HEK293 (cell line): ENCODE measurements around the gene LGI1.

Experiments
- CTCF ChIA-PET: fragments of 350-600 bp; formaldehyde crosslinking; extraction: SDS; loops from one replicate; lab custom pipeline; 2021; ENCODE audit warnings: antibody characterized with exemption; lab: Yijun Ruan, JAX
- POLR2A ChIA-PET: fragments of 300-600 bp; formaldehyde crosslinking; extraction: SDS; loops from one replicate; lab custom pipeline; 2020; ENCODE audit warnings: antibody characterized with exemption, inconsistent platforms; lab: Yijun Ruan, JAX
- H3K27ac ChIP-seq: fragments of 200-500 bp; sonication (Bioruptor generic); 2 replicates; pipeline ENCODE4 v1.5.1; 2014; ENCODE audit warnings: low read depth, low read length, control low read depth, inconsistent platforms; ENCODE audit errors: extremely low read depth
- H3K36me3 ChIP-seq, 2 experiments: fragments of 200-500 bp in 1 of 2; sonication (Bioruptor generic) in 1 of 2; 1 replicate in 1 of 2; 2 replicates in 1 of 2; pipeline ENCODE4 v1.5.1; 2014 to 2017; ENCODE audit warnings: inconsistent platforms in 2 of 2, low read length in 2 of 2; ENCODE audit not compliant: control insufficient read depth in 2 of 2, insufficient read depth in 1 of 2
- H3K4me1 ChIP-seq: fragments of 200-500 bp; sonication (Bioruptor generic); 2 replicates; pipeline ENCODE4 v1.5.1; 2014; ENCODE audit warnings: mild to moderate bottlenecking, low read length, inconsistent platforms; ENCODE audit not compliant: control insufficient read depth, insufficient read depth
- H3K4me3 ChIP-seq: 2 replicates; pipeline ENCODE4 v1.5.1; 2011; ENCODE audit warnings: low read depth, mild to moderate bottlenecking, control low read depth, low read length, moderate library complexity
- H3K9me3 ChIP-seq: fragments of 200-500 bp; sonication (Bioruptor generic); 2 replicates; pipeline ENCODE4 v1.5.1; 2014; ENCODE audit warnings: low read depth, low read length, inconsistent platforms; ENCODE audit not compliant: control insufficient read depth, insufficient read depth
- BCL11B ChIP-seq: fragments of 450-650 bp; formaldehyde crosslinking; IDR thresholded peaks from 2 replicates; pipeline ENCODE4 v1.5.1; 2016; ENCODE audit warnings: low read depth, missing biosample characterization, missing genetic modification characterization
- EGR2 ChIP-seq: fragments of 450-650 bp; formaldehyde crosslinking; IDR thresholded peaks from 2 replicates; pipeline ENCODE4 v1.5.1; 2016; ENCODE audit warnings: low read depth, missing biosample characterization, missing genetic modification characterization
- FEZF1 ChIP-seq: fragments of 450-650 bp; formaldehyde crosslinking; IDR thresholded peaks from 2 replicates; pipeline ENCODE4 v1.5.1; 2016; ENCODE audit warnings: missing biosample characterization, missing genetic modification characterization
- GLIS1 ChIP-seq: fragments of 450-650 bp; formaldehyde crosslinking; IDR thresholded peaks from 2 replicates; pipeline ENCODE4 v1.5.1; 2016; ENCODE audit warnings: missing biosample characterization, missing genetic modification characterization
- GLIS2 ChIP-seq: fragments of 450-650 bp; formaldehyde crosslinking; IDR thresholded peaks from 2 replicates; pipeline ENCODE4 v1.5.1; 2016; ENCODE audit warnings: missing biosample characterization, missing genetic modification characterization
- HOXC10 ChIP-seq: sonication (generic); formaldehyde crosslinking; IDR thresholded peaks from 2 replicates; pipeline ENCODE4 v1.8.1; 2023; ENCODE audit warnings: mild to moderate bottlenecking, missing genetic modification reagents
- MEIS1 ChIP-seq: sonication (generic); formaldehyde crosslinking; IDR thresholded peaks from 2 replicates; pipeline ENCODE4 v1.8.1; 2022; ENCODE audit warnings: missing genetic modification reagents, mild to moderate bottlenecking, borderline replicate concordance
- PRDM1 ChIP-seq: fragments of 450-650 bp; formaldehyde crosslinking; IDR thresholded peaks from 2 replicates; pipeline ENCODE4; 2016; ENCODE audit warnings: missing biosample characterization, missing genetic modification characterization
- ZBTB17 ChIP-seq: fragments of 450-650 bp; formaldehyde crosslinking; IDR thresholded peaks from 2 replicates; pipeline ENCODE4 v1.5.1; 2016; ENCODE audit warnings: missing biosample characterization, missing genetic modification characterization
- ZBTB48 ChIP-seq: fragments of 450-650 bp; formaldehyde crosslinking; IDR thresholded peaks from 2 replicates; pipeline ENCODE4 v1.5.1; 2016; ENCODE audit warnings: missing biosample characterization, missing genetic modification characterization
- ZFP37 ChIP-seq: fragments of 450-650 bp; formaldehyde crosslinking; IDR thresholded peaks from 2 replicates; pipeline ENCODE4 v1.5.1; 2016; ENCODE audit warnings: missing biosample characterization, missing genetic modification characterization
- ZNF121 ChIP-seq: fragments of 450-650 bp; formaldehyde crosslinking; IDR thresholded peaks from 2 replicates; pipeline ENCODE4 v1.5.1; 2016; ENCODE audit warnings: missing biosample characterization, missing genetic modification characterization
- ZNF174 ChIP-seq: fragments of 450-650 bp; formaldehyde crosslinking; IDR thresholded peaks from 2 replicates; pipeline ENCODE4 v1.5.0; 2017; ENCODE audit warnings: missing biosample characterization, mild to moderate bottlenecking, missing genetic modification characterization
- ZNF19 ChIP-seq: fragments of 450-650 bp; formaldehyde crosslinking; IDR thresholded peaks from 2 replicates; pipeline ENCODE4; 2016; ENCODE audit warnings: missing biosample characterization, missing genetic modification characterization, low read depth
- ZNF274 ChIP-seq, 2 experiments: fragments of 200-500 bp in 1 of 2; fragments of 450-650 bp in 1 of 2; sonication (Bioruptor generic) in 1 of 2; formaldehyde crosslinking in 1 of 2; IDR thresholded peaks; 2 replicates each; pipeline versions ENCODE4 v1.5.1 to v1.6.1; 2014 to 2016; ENCODE audit warnings: borderline replicate concordance in 1 of 2, inconsistent platforms in 1 of 2, low read length in 1 of 2, missing biosample characterization in 1 of 2, missing genetic modification characterization in 1 of 2
- ZNF341 ChIP-seq: fragments of 450-650 bp; formaldehyde crosslinking; IDR thresholded peaks from 2 replicates; pipeline ENCODE4; 2016; ENCODE audit warnings: low read depth, missing biosample characterization, missing genetic modification characterization
- ZNF426 ChIP-seq: fragments of 450-650 bp; formaldehyde crosslinking; IDR thresholded peaks from 2 replicates; pipeline ENCODE4 v1.5.1; 2017; ENCODE audit warnings: missing biosample characterization, missing genetic modification characterization, mild to moderate bottlenecking, inconsistent platforms, moderate library complexity
- ZNF561 ChIP-seq: fragments of 450-650 bp; IDR thresholded peaks from 2 replicates; pipeline ENCODE4 v1.5.1; 2018; ENCODE audit warnings: missing biosample characterization, missing genetic modification characterization, borderline replicate concordance
- ZNF600 ChIP-seq: fragments of 450-650 bp; formaldehyde crosslinking; IDR thresholded peaks from 2 replicates; pipeline ENCODE4 v1.5.1; 2016; ENCODE audit warnings: missing biosample characterization, missing genetic modification characterization
- ZNF639 ChIP-seq: fragments of 450-650 bp; formaldehyde crosslinking; IDR thresholded peaks from 2 replicates; pipeline ENCODE4 v1.5.1; 2016; ENCODE audit warnings: missing biosample characterization, missing genetic modification characterization
- ZNF654 ChIP-seq: fragments of 450-650 bp; formaldehyde crosslinking; IDR thresholded peaks from 2 replicates; pipeline ENCODE4 v1.5.1; 2016; ENCODE audit warnings: low read depth, missing biosample characterization, missing genetic modification characterization
- ZNF776 ChIP-seq: fragments of 450-650 bp; formaldehyde crosslinking; IDR thresholded peaks from 2 replicates; pipeline ENCODE4 v1.5.0; 2017; ENCODE audit warnings: missing biosample characterization, missing genetic modification characterization, borderline replicate concordance
- ZNF785 ChIP-seq: fragments of 450-650 bp; formaldehyde crosslinking; IDR thresholded peaks from 2 replicates; pipeline ENCODE4 v1.5.1; 2016; ENCODE audit warnings: missing biosample characterization, missing genetic modification characterization
- TF ChIP-seq, protein P1 (sequence below): fragments of 450-650 bp; formaldehyde crosslinking; IDR thresholded peaks from 2 replicates; pipeline ENCODE4 v1.5.1; 2016; ENCODE audit warnings: missing biosample characterization, missing genetic modification characterization

Gene LGI1

DNA sequence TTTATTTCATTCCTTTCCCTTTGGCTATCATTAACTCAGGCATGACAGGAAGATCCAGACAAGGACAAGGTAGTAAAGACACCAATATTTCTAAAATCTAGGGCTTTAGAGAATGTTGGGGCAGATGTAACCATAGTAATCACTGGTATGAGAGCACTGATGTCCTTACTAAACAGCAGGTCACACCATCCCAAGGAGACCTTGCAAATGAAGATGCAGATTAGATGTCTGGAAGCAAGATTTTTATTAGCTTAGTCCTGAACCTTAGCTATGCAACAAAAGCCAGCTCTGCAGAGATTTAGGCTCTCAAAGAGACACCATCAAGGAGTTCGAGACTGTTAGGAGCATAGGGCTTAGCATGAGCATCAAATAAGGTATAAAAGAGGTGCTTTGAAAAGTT lies 31.7 kb upstream of the LGI1 start:
- CTCF ChIA-PET = interaction anchor here (0.6 to 1.0 kb wide), 2 partner anchors 13 to 90 kb away, joined by 3 read pairs; no protein-coding TSS in a partner anchor

GRCh38 chr10:93741367-93741766 lies 16.4 kb upstream of the LGI1 start:
- TF ChIP-seq ZNF785 (tag by site-specific recombination) (no peak), ZNF174 (tag by site-specific recombination) (no peak), ZNF639 (no peak), ZFP37 (no peak), FEZF1 (tag by site-specific recombination) (no peak)
- H3K36me3 ChIP-seq = no peaks in the 10 kb centered on the region
- no peak overlapping the region for H3K4me3 ChIP-seq
- H3K4me1 ChIP-seq = peaks cover 3% of the 10 kb centered on the region; the same call in 1 of the 2 replicates
- CTCF ChIA-PET = no interaction called here
- POLR2A ChIA-PET = no interaction called here
- H3K9me3 ChIP-seq = no peaks in the 10 kb centered on the region
- H3K27ac ChIP-seq = no peak overlapping the region

More for the DNA sequence above, 31.7 kb upstream of the LGI1 start:
- no peaks in the 10 kb centered on the region for H3K36me3 ChIP-seq
- no peak overlapping the region for H3K27ac ChIP-seq
- H3K4me1 ChIP-seq = no peaks in the 10 kb centered on the region
- H3K9me3 ChIP-seq = no peaks in the 10 kb centered on the region
- no peak for TF ChIP-seq ZNF776 (tag by site-specific recombination)
- no peak for TF ChIP-seq PRDM1 (tag by site-specific recombination)
- TF ChIP-seq ZNF274 (IDR thresholded peaks at IDR 0.05; ENCODE audit: low read length) = no peak
- TF ChIP-seq ZNF274 (tag by site-specific recombination; IDR thresholded peaks at IDR 0.05; ENCODE audit: borderline replicate concordance) = no peak
- no peak for TF ChIP-seq ZBTB48 (tag by site-specific recombination)
- no peak for TF ChIP-seq ZBTB17 (tag by site-specific recombination)
- TF ChIP-seq HOXC10 (CRISPR knock-in tag) = no peak
- TF ChIP-seq BCL11B (tag by site-specific recombination) = no peak
- no peak overlapping the region for H3K4me3 ChIP-seq
- POLR2A ChIA-PET = no interaction called here

DNA sequence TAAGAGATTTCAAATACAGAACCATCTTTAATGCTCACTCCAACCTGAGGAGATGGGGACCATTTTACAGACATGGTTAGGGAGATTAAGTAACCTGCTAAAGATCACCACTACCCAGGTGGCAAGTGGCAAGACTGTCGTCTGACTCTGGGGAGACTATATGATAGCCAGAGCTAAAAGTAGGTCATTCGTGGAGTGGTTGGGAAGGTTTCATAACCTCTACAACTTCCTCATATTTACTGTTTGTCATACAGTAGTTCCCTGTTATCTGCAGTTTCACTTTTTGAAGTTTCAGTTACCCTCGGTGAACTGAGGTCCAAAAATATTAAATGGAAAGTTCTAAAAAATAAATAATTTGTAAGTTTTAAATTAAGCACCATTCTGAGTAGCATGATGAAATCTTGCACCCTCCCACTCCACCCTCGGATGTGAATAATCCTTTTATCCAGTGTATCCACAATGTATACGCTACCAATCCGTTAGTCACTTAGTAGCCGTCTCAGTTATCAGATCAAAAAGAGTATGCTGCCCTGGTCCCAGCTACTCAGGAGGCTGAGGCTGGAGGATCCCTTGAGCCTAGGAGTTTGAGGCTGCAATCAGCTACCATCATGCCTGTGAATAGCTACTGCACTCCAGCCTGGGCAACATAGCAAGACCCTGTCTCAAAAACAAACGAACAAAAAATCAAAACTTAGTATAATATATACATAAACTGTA lies 14.9 kb upstream of the LGI1 start:
- 0 out of 2 replicates have a peak, but pooled peaks have one; percentile 10 for TF ChIP-seq ZNF121 (tag by site-specific recombination)
- TF ChIP-seq GLIS1 (tag by site-specific recombination) = no peak
- TF ChIP-seq, all 188 proteins: peak for 1
- Histone ChIP-seq H3K27ac (no peak overlapping the region), H3K9me3 (no peaks in the 10 kb centered on the region), H3K4me1 (peaks cover 3% of the 10 kb centered on the region; the same call in 1 of the 2 replicates), H3K4me3 (no peak overlapping the region), H3K36me3 (no peaks in the 10 kb centered on the region)
- ChIA-PET CTCF (interaction anchor here (0.7 to 7.5 kb wide), 4 partner anchors 10 to 73 kb away, joined by 3 to 179 read pairs (median 4); no protein-coding TSS in a partner anchor), POLR2A (interaction anchor here (0.6 kb wide), 1 partner anchor 102 kb away, joined by 5 read pairs; no protein-coding TSS in a partner anchor)

DNA sequence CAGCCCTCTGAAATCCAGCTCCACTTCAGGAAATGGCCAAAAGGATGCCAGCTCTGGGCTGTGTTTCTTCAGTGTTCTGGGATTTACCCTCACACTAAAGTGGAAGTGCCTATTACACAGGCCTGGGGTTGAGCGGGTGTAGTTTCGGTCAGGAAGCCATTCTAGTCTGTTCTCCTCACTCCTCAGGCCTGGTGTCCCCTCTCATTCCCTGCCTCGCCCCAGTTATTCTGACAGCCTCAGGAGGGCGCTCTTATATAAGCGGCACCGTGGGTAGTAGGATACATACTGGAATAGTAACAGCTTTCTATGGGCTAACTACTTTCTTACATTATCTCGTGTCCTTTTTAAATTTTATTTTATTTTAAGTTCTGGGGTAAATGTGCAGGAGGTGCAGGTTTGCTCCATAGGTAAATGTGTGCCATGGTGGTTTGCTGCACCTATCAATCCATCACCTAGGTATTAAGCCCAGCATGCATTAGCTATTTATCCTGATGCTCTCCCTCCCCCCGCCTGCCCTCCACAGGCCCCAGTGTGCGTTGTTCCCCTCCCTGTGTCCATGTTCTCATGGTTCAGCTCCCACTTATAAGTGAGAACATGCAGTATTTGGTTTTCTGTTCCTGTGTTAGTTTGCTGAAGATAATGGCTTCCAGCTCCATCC lies 12.2 kb upstream of the LGI1 start:
- H3K36me3 ChIP-seq = no peaks in the 10 kb centered on the region
- no peak for TF ChIP-seq ZNF19
- no peak for TF ChIP-seq EGR2 (tag by site-specific recombination)
- TF ChIP-seq ZNF341 (tag by site-specific recombination) = peak; percentile 73
- no peak for TF ChIP-seq ZNF426 (tag by site-specific recombination)
- TF ChIP-seq, protein P1, sequence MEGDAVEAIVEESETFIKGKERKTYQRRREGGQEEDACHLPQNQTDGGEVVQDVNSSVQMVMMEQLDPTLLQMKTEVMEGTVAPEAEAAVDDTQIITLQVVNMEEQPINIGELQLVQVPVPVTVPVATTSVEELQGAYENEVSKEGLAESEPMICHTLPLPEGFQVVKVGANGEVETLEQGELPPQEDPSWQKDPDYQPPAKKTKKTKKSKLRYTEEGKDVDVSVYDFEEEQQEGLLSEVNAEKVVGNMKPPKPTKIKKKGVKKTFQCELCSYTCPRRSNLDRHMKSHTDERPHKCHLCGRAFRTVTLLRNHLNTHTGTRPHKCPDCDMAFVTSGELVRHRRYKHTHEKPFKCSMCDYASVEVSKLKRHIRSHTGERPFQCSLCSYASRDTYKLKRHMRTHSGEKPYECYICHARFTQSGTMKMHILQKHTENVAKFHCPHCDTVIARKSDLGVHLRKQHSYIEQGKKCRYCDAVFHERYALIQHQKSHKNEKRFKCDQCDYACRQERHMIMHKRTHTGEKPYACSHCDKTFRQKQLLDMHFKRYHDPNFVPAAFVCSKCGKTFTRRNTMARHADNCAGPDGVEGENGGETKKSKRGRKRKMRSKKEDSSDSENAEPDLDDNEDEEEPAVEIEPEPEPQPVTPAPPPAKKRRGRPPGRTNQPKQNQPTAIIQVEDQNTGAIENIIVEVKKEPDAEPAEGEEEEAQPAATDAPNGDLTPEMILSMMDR = peak; percentile 64
- TF ChIP-seq ZNF561 (tag by site-specific recombination) = no peak
- no peak for TF ChIP-seq GLIS2
- peak; percentile 90 for TF ChIP-seq ZNF654 (tag by site-specific recombination)
- 0 out of 2 replicates have a peak, but pooled peaks have one; percentile 32 for TF ChIP-seq ZBTB17 (tag by site-specific recombination)
- no peak for TF ChIP-seq ZNF600 (tag by site-specific recombination)
- no peak for TF ChIP-seq MEIS1 (CRISPR knock-in tag)
- TF ChIP-seq, all 188 proteins: peak for 4
- H3K27ac ChIP-seq = no peak overlapping the region
- H3K4me3 ChIP-seq = no peak overlapping the region
- peaks cover 3% of the 10 kb centered on the region; the same call in 1 of the 2 replicates for H3K4me1 ChIP-seq
- ChIA-PET CTCF (interaction anchor here (0.6 to 7.5 kb wide), 39 partner anchors 9 to 810 kb away, joined by 3 to 179 read pairs (median 4); partner anchors contain the start of gene FRA10AC1), POLR2A (interaction anchor here (1.0 to 1.6 kb wide), 3 partner anchors 43 to 70 kb away, joined by 3 to 10 read pairs (median 5); partner anchors contain the start of gene FRA10AC1)
- H3K9me3 ChIP-seq = no peaks in the 10 kb centered on the region
